ENCODE results near the gene SAE1. TPM values are rescaled to one million over a fixed set of nuclear protein-coding genes. Genes with fewer than 3 reads are reported as not detected.

SAE1 gene
- total and polyA plus RNA-seq, 9 donors: 75.8 to 103 (median 92.0) TPM

- 88% methylated on average over 1 of the region's 4 CpGs for WGBS (ENCODE audit: insufficient coverage)
- Histone ChIP-seq H3K4me1 (ENCODE audit: control insufficient read depth, insufficient read depth, low read length) (peaks cover 6% of the 10 kb centered on the region), H3K9me3 (replicated peaks; ENCODE audit: control insufficient read depth, low read depth, low read length) (no peaks in the 10 kb centered on the region), H3K27ac (ENCODE audit: low read length) (no peak overlapping the region), H3K36me3 (ENCODE audit: control insufficient read depth, insufficient read depth, low read length) (peaks cover 21% of the 10 kb centered on the region), H3K4me3 (ENCODE audit: low read length) (no peak overlapping the region), H3K27me3 (ENCODE audit: control insufficient read depth, insufficient read depth, low read length) (no peaks in the 10 kb centered on the region)
- DNase-seq: no peak
Observed at GRCh38 chr19:47179653-47180310, 49.1 kb downstream of the SAE1 start.

- no peak overlapping the region for H3K27ac ChIP-seq (ENCODE audit: low read length)
- no peak overlapping the region for H3K4me3 ChIP-seq (ENCODE audit: low read length)
- no peak for DNase-seq
- no peaks in the 10 kb centered on the region for H3K9me3 ChIP-seq (replicated peaks; ENCODE audit: control insufficient read depth, low read depth, low read length)
- no peaks in the 10 kb centered on the region for H3K27me3 ChIP-seq (ENCODE audit: control insufficient read depth, insufficient read depth, low read length)
- H3K4me1 ChIP-seq (ENCODE audit: control insufficient read depth, insufficient read depth, low read length): peaks cover 6% of the 10 kb centered on the region
- no CpG with 5 or more reads among the region's 2 CpGs for WGBS (ENCODE audit: insufficient coverage)
- peaks cover 24% of the 10 kb centered on the region for H3K36me3 ChIP-seq (ENCODE audit: control insufficient read depth, insufficient read depth, low read length)
Observed at GRCh38 chr19:47183601-47184000, 53.0 kb downstream of the SAE1 start.

- H3K27me3 ChIP-seq (ENCODE audit: control insufficient read depth, insufficient read depth, low read length): no peaks in the 10 kb centered on the region
- WGBS (ENCODE audit: insufficient coverage): 81% methylated on average over 9 of the region's 17 CpGs
- H3K36me3 ChIP-seq (ENCODE audit: control insufficient read depth, insufficient read depth, low read length): peaks cover 21% of the 10 kb centered on the region
- H3K4me3 ChIP-seq (ENCODE audit: low read length): no peak overlapping the region
- H3K9me3 ChIP-seq (replicated peaks; ENCODE audit: control insufficient read depth, low read depth, low read length): no peaks in the 10 kb centered on the region
- DNase-seq: no peak
- no peak overlapping the region for H3K27ac ChIP-seq (ENCODE audit: low read length)
- peaks cover 16% of the 10 kb centered on the region for H3K4me1 ChIP-seq (ENCODE audit: control insufficient read depth, insufficient read depth, low read length)
Observed at GRCh38 chr19:47186446-47187334, 56.1 kb downstream of the SAE1 start.

- peaks cover 21% of the 10 kb centered on the region for H3K36me3 ChIP-seq (ENCODE audit: control insufficient read depth, insufficient read depth, low read length)
Observed at GRCh38 chr19:47187335-47187655, 56.7 kb downstream of the SAE1 start.

GRCh38 chr19:47187797-47188196, 57.2 kb downstream of the SAE1 start:
- DNase-seq: no peak
- Histone ChIP-seq H3K27ac (ENCODE audit: low read length) (no peak overlapping the region), H3K36me3 (ENCODE audit: control insufficient read depth, insufficient read depth, low read length) (peaks cover 17% of the 10 kb centered on the region), H3K4me3 (ENCODE audit: low read length) (no peak overlapping the region), H3K9me3 (replicated peaks; ENCODE audit: control insufficient read depth, low read depth, low read length) (no peaks in the 10 kb centered on the region), H3K27me3 (ENCODE audit: control insufficient read depth, insufficient read depth, low read length) (no peaks in the 10 kb centered on the region), H3K4me1 (ENCODE audit: control insufficient read depth, insufficient read depth, low read length) (peaks cover 13% of the 10 kb centered on the region)
- 92% methylated on average over 4 of the region's 6 CpGs for WGBS (ENCODE audit: insufficient coverage)

More at GRCh38 chr19:47187335-47187655, 56.7 kb downstream of the SAE1 start:
- Histone ChIP-seq H3K27me3 (ENCODE audit: control insufficient read depth, insufficient read depth, low read length) (no peaks in the 10 kb centered on the region), H3K4me3 (ENCODE audit: low read length) (no peak overlapping the region), H3K27ac (ENCODE audit: low read length) (no peak overlapping the region), H3K9me3 (replicated peaks; ENCODE audit: control insufficient read depth, low read depth, low read length) (no peaks in the 10 kb centered on the region), H3K4me1 (ENCODE audit: control insufficient read depth, insufficient read depth, low read length) (peaks cover 16% of the 10 kb centered on the region)
- no peak for DNase-seq
- 66% methylated on average over 2 of the region's 2 CpGs for WGBS (ENCODE audit: insufficient coverage)

GRCh38 chr19:47188507-47189033, 57.9 kb downstream of the SAE1 start:
- WGBS (ENCODE audit: insufficient coverage): 68% methylated on average over 2 of the region's 5 CpGs
- Histone ChIP-seq H3K9me3 (replicated peaks; ENCODE audit: control insufficient read depth, low read depth, low read length) (no peaks in the 10 kb centered on the region), H3K4me3 (ENCODE audit: low read length) (no peak overlapping the region), H3K27me3 (ENCODE audit: control insufficient read depth, insufficient read depth, low read length) (no peaks in the 10 kb centered on the region), H3K27ac (ENCODE audit: low read length) (no peak overlapping the region), H3K36me3 (ENCODE audit: control insufficient read depth, insufficient read depth, low read length) (peaks cover 12% of the 10 kb centered on the region), H3K4me1 (ENCODE audit: control insufficient read depth, insufficient read depth, low read length) (peaks cover 12% of the 10 kb centered on the region)
- DNase-seq: no peak

- Histone ChIP-seq H3K27ac (ENCODE audit: low read length) (peak overlapping the region; percentile 17), H3K36me3 (ENCODE audit: control insufficient read depth, insufficient read depth, low read length) (peaks cover 10% of the 10 kb centered on the region), H3K27me3 (ENCODE audit: control insufficient read depth, insufficient read depth, low read length) (no peaks in the 10 kb centered on the region), H3K9me3 (replicated peaks; ENCODE audit: control insufficient read depth, low read depth, low read length) (no peaks in the 10 kb centered on the region), H3K4me1 (ENCODE audit: control insufficient read depth, insufficient read depth, low read length) (peaks cover 10% of the 10 kb centered on the region), H3K4me3 (ENCODE audit: low read length) (no peak overlapping the region)
- DNase-seq: peak; percentile 47
- WGBS (ENCODE audit: insufficient coverage): 29% methylated on average over 7 of the region's 12 CpGs
Observed at GRCh38 chr19:47190167-47190727, 59.6 kb downstream of the SAE1 start.

GRCh38 chr19:47195434-47195833, 64.8 kb downstream of the SAE1 start:
- no peak overlapping the region for H3K27ac ChIP-seq (ENCODE audit: low read length)
- 80% methylated on average over 1 of the region's 1 CpG for WGBS (ENCODE audit: insufficient coverage)
- peaks cover 4% of the 10 kb centered on the region for H3K4me1 ChIP-seq (ENCODE audit: control insufficient read depth, insufficient read depth, low read length)
- no peak for DNase-seq
- peaks cover 28% of the 10 kb centered on the region for H3K36me3 ChIP-seq (ENCODE audit: control insufficient read depth, insufficient read depth, low read length)
- no peaks in the 10 kb centered on the region for H3K9me3 ChIP-seq (replicated peaks; ENCODE audit: control insufficient read depth, low read depth, low read length)
- H3K4me3 ChIP-seq (ENCODE audit: low read length): no peak overlapping the region
- H3K27me3 ChIP-seq (ENCODE audit: control insufficient read depth, insufficient read depth, low read length): no peaks in the 10 kb centered on the region

GRCh38 chr19:47197141-47197540, 66.5 kb downstream of the SAE1 start:
- WGBS (ENCODE audit: insufficient coverage): 100% methylated on average over 1 of the region's 4 CpGs

GRCh38 chr19:47200530-47200929, 69.9 kb downstream of the SAE1 start:
- H3K4me3 ChIP-seq (ENCODE audit: low read length): no peak overlapping the region
- WGBS (ENCODE audit: insufficient coverage): 60% methylated on average over 1 of the region's 3 CpGs
- H3K9me3 ChIP-seq (replicated peaks; ENCODE audit: control insufficient read depth, low read depth, low read length): no peaks in the 10 kb centered on the region
- H3K4me1 ChIP-seq (ENCODE audit: control insufficient read depth, insufficient read depth, low read length): no peaks in the 10 kb centered on the region
- H3K36me3 ChIP-seq (ENCODE audit: control insufficient read depth, insufficient read depth, low read length): peaks cover 50% of the 10 kb centered on the region
- DNase-seq: no peak
- no peaks in the 10 kb centered on the region for H3K27me3 ChIP-seq (ENCODE audit: control insufficient read depth, insufficient read depth, low read length)
- no peak overlapping the region for H3K27ac ChIP-seq (ENCODE audit: low read length)

More at GRCh38 chr19:47197141-47197540, 66.5 kb downstream of the SAE1 start:
- Histone ChIP-seq H3K4me3 (ENCODE audit: low read length) (no peak overlapping the region), H3K27me3 (ENCODE audit: control insufficient read depth, insufficient read depth, low read length) (no peaks in the 10 kb centered on the region), H3K4me1 (ENCODE audit: control insufficient read depth, insufficient read depth, low read length) (no peaks in the 10 kb centered on the region), H3K36me3 (ENCODE audit: control insufficient read depth, insufficient read depth, low read length) (peaks cover 32% of the 10 kb centered on the region), H3K9me3 (replicated peaks; ENCODE audit: control insufficient read depth, low read depth, low read length) (no peaks in the 10 kb centered on the region), H3K27ac (ENCODE audit: low read length) (no peak overlapping the region)
- no peak for DNase-seq

All from muscle of leg (tissue), 11 donors.